Tibial nerve (tissue), 4 donors: ENCODE results near the gene C9orf152. TPM values are rescaled to one million over a fixed set of nuclear protein-coding genes. Genes with fewer than 3 reads are reported as not detected.

Experiments
- DNase-seq, 2 donors: peaks; one replicate each; pipeline ENCODE4 v3.0.0-alpha.2; 2019; ENCODE audit warnings: low spot score in 2 of 2
- H3K27ac ChIP-seq, 4 donors: fragments of 200-600 bp; sonication (generic) in 3 of 4; one replicate each; pipeline ENCODE4 v1.5.1; 2017 to 2019; ENCODE audit warnings: mild to moderate bottlenecking in 1 of 4
- H3K27me3 ChIP-seq, 2 donors: fragments of 200-600 bp; sonication (generic) in 1 of 2; one replicate each; pipeline versions ENCODE4 v1.5.1 to v1.6.0; 2017 to 2019
- H3K36me3 ChIP-seq, 3 donors: fragments of 200-600 bp; sonication (generic); one replicate each; pipeline ENCODE4 v1.5.1; 2018 to 2019
- H3K4me1 ChIP-seq, 4 donors: fragments of 200-600 bp; sonication (generic) in 3 of 4; one replicate each; pipeline ENCODE4 v1.5.1; 2017 to 2019
- H3K4me3 ChIP-seq, 4 donors: fragments of 200-600 bp; sonication (generic) in 3 of 4; one replicate each; pipeline ENCODE4 v1.5.1; 2017 to 2019; ENCODE audit warnings: mild to moderate bottlenecking in 1 of 4, moderate library complexity in 1 of 4
- H3K9me3 ChIP-seq, 4 donors: fragments of 200-600 bp; sonication (generic) in 3 of 4; one replicate each; pipeline ENCODE4 v1.5.1; 2017 to 2019
- CTCF ChIP-seq, 5 experiments: fragments of 200-600 bp in 3 of 5; fragments of 450-650 bp in 2 of 5; sonication (generic) in 3 of 5; IDR thresholded peaks; one replicate each; pipeline ENCODE4 v1.5.1; 2016 to 2019; ENCODE audit warnings: antibody characterized with exemption in 5 of 5, mild to moderate bottlenecking in 3 of 5, moderate library complexity in 2 of 5
- EP300 ChIP-seq, 2 donors: sonication (generic); formaldehyde crosslinking; IDR thresholded peaks; one replicate each; pipeline ENCODE4 v1.6.1; 2017; ENCODE audit warnings: antibody characterized with exemption in 2 of 2, mild to moderate bottlenecking in 1 of 2
- POLR2A ChIP-seq, 2 donors: fragments of 450-650 bp; IDR thresholded peaks; one replicate each; pipeline ENCODE4 v1.6.1; 2017; ENCODE audit warnings: antibody characterized with exemption in 2 of 2, mild to moderate bottlenecking in 2 of 2, moderate library complexity in 2 of 2
- WGBS, 2 donors: methylation state at CpG; one replicate each; pipeline ENCODE4 v1.1.5; 2018; 5-methylcytosine and 5-hydroxymethylcytosine counted together
- total RNA-seq, 4 donors: library from RNA; depleted of rRNA; stranded (reverse); fragments of >200 nt; gene quantifications; one replicate each; pipeline ENCODE4 v1.1.0, GENCODE V29; 2016

C9orf152 gene
- not detected for total RNA-seq

GRCh38 chr9:110208031-110208430 is at the start of gene C9orf152:
Gene C9orf152, minus strand, starts transcription at chr9:110208159. Its CDS starts 580 bp downstream, at chr9:110207579.
- Histone ChIP-seq H3K27ac (peak within 1 kb of the TSS in 1 of 4 donors; percentile 67), H3K27me3 (peaks cover 0 to 4% of the 10 kb centered on the region in 2 donors), H3K9me3 (no peaks in the 10 kb centered on the region), H3K4me3 (no peak within 1 kb of the TSS), H3K4me1 (no peaks in the 10 kb centered on the region), H3K36me3 (no peaks in the 10 kb centered on the region)
- TF ChIP-seq POLR2A (IDR thresholded peaks at IDR 0.05) (no peak), CTCF (IDR thresholded peaks at IDR 0.05) (no peak), EP300 (IDR thresholded peaks at IDR 0.05) (no peak)
- no peak for DNase-seq
- WGBS, 2 donors = 67 to 71% methylated on average over 9 of the region's 9 CpGs

DNA sequence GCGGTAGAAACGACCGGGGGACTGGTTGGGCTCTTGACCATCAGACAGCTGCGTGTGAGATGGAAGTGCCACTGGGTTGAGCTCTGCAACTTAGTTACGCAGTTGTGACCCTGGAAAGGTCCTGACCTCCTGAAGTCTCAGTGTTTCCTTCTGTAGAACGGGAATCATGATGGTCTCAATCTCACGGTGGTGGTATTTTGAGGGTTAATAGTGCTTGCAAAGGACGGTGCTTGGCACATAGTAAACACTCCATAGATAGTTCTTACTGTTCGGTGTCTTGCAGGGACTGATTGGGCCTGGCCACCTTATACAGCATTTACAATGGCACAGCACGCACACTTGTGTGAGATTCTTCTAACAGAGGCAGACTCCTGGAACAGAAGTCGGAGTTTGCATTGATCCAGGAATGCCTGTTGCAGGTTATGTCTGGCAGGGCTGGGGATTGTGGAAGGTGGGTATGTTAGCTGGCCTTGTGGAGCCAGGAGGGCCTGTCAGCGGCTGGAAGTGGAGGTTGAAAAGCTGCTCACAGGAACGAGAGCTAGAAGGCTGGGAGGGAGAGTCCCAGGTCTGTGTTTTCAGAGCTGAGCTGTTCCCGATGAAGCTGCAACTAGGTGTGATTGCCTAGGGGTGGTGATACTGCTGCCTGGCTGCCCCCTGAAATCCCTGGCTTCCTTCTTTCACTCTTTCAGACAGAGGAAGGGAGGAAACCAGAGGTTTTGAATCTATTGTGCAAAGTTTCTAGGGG is 49.3 kb upstream of the C9orf152 start:
- Histone ChIP-seq H3K27me3 (no peaks in the 10 kb centered on the region), H3K36me3 (no peaks in the 10 kb centered on the region), H3K27ac (peak overlapping the region; percentile 89 to 97 (median 94)), H3K9me3 (no peaks in the 10 kb centered on the region), H3K4me1 (peaks cover 0 to 28% (median 16%) of the 10 kb centered on the region in 4 donors), H3K4me3 (peak overlapping the region; percentile 70 to 99 (median 90))
- peak in 1 of 2 donors; percentile 8 for DNase-seq
- no peak for TF ChIP-seq EP300 (IDR thresholded peaks at IDR 0.05)
- TF ChIP-seq CTCF (IDR thresholded peaks at IDR 0.05) = no peak
- TF ChIP-seq POLR2A (IDR thresholded peaks at IDR 0.05) = no peak
- 17 to 19% methylated on average over 14 of the region's 14 CpGs for WGBS, 2 donors

DNA sequence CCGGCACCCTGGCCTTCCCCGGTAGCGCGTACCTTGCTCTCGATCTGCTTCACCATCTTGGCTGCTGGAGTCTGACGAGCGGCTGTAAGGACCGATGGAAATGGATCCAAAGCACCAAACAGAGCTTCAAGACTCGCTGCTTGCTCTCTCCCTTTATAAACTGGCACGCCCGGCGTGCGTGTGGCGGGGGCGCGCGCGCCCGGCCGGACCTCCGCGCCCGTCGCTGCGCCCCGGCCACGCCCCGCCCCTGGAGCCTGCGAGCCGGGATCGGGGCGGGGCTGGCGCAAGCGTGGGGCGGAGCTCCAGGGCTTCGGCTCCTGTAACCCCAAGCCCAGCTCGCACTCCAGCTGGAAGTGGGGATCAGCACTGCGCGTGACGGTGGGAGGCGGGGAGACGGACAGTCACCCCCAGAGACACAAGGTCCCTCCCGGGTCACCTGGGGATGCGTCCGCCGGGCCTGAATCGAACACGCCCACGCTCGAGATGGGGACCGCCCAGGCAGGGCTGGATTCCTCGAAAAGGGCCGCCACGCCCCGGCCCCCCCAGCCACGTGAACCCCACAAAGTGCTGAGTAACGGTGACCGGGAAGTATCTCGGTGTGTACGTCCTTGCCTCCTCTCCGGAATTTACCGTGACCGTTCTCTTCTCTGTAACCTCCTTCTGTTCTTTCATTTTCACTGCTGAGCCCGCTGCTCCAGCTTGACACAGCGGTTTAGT is 48.6 kb upstream of the C9orf152 start, which contains the start of gene TXN:
TXN (minus strand) TSS at position 128 of the 717 bp plus-strand sequence; CDS start at position 56, 72 bp downstream.
- H3K4me1 ChIP-seq = peaks cover 0 to 35% (median 16%) of the 10 kb centered on the region in 4 donors
- no peaks in the 10 kb centered on the region for H3K9me3 ChIP-seq
- no peaks in the 10 kb centered on the region for H3K36me3 ChIP-seq
- TF ChIP-seq CTCF (IDR thresholded peaks at IDR 0.05) (peak in 1 of 5 experiments; percentile 4), POLR2A (IDR thresholded peaks at IDR 0.05) (peak; percentile 91), EP300 (IDR thresholded peaks at IDR 0.05) (peak; percentile 27 to 78)
- 0% methylated on average over 24 to 27 of the region's 65 CpGs for WGBS, 2 donors
- DNase-seq = peak; percentile 79 to 81
- H3K27ac ChIP-seq = peak within 1 kb of the TSS; percentile 89 to 97 (median 94)
- peak within 1 kb of the TSS; percentile 84 to 99 (median 94) for H3K4me3 ChIP-seq
- H3K27me3 ChIP-seq = no peaks in the 10 kb centered on the region

DNA sequence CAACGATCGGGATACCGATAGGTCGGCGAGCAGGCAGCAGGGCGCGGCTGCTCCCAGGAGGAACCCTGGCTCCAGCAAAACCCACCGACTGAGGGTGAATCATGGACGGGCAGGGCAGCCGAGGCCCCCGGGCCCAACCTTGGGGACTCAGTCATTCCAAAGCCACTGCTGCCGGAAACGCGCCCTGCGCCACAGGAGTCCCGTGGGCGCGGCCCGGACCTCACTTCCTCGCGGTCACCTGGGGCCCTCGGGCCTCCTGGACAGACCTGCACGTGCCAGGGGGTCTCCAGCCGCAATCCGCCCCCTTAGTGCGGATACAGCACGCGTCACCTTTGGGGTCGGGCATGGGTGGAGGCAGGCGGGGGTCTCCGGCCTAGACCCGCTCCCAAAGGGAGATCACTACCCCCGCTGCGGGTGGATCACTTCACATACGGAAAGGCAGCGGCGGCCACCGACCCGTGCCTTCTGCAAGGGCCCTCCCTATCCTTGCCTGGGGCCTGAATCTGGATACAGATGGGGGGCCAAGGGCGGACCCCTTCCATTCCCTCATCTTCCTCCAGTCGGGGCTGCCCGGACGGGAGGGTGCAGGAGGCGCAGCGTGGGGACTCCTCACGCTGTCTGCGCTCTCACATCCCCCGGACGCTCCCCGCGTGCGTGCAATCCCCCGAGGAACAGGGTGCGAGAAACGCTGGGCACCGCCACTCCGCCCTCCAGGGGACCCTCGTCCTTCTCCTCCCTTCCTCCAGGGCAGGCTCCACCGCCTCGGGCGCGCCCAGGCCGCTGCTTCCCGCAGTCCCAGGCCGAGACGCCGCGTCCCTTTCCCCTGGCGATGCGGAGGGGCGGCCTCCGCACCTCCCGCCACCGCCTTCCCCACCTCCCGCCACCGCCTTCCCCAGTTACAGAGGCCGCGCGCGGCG is 47.8 kb upstream of the C9orf152 start:
- WGBS, 2 donors = 0% methylated on average over 34 to 59 of the region's 81 CpGs
- Histone ChIP-seq H3K27me3 (no peaks in the 10 kb centered on the region), H3K4me1 (peaks cover 0 to 41% (median 16%) of the 10 kb centered on the region in 4 donors), H3K4me3 (peak overlapping the region; percentile 84 to 99 (median 94)), H3K36me3 (no peaks in the 10 kb centered on the region), H3K27ac (peak overlapping the region; percentile 89 to 97 (median 94)), H3K9me3 (no peaks in the 10 kb centered on the region)
- TF ChIP-seq POLR2A (IDR thresholded peaks at IDR 0.05) = peak; percentile 49 to 57
- peak in 1 of 2 donors; percentile 41 for TF ChIP-seq EP300 (IDR thresholded peaks at IDR 0.05)
- no peak for TF ChIP-seq CTCF (IDR thresholded peaks at IDR 0.05)
- DNase-seq = peak; percentile 27 to 38
